Measurements from ENCODE around the gene AREL1.

DNA sequence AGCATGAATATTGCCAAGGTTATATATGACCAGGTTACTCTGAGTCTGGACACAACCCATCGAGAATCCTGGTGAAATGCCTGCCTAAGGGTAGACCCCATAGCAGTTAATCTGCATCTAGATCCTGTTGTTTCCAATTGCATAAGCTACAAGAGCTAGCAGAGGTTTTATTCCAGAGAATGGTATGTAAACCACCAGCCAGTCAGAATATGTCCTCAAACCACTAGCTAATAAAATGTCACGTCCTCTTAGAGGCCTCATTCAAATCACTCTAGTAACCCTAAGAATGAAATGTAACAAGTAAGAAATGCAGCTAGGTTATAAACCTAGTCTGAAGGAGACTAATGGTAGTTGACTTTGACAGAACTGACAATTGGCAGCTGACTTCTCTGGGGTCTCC, 41.3 kb upstream of the AREL1 start:
- no peak for TF ChIP-seq EZH2phosphoT487 (IDR thresholded peaks at IDR 0.05; ENCODE audit: insufficient read depth, low read depth)
- no peak for TF ChIP-seq EZH2 (IDR thresholded peaks at IDR 0.05; ENCODE audit: insufficient read depth, poor library complexity, severe bottlenecking)
